ENCODE data around the gene LHPP.

Gene LHPP

GRCh38 chr10:124599588-124600050, 138.0 kb downstream of the LHPP start:
- Histone ChIP-seq H3K4me1 (ENCODE audit: control extremely low read depth in 1 of 4, control insufficient read depth in 4 of 4, insufficient read depth in 4 of 4, low read length in 3 of 4) (peaks cover 0 to 19% (median 7%) of the 10 kb centered on the region in 4 experiments), H3K27me3 (replicated peaks in 2 of 5; ENCODE audit: control insufficient read depth in 4 of 5, insufficient read depth in 5 of 5, low read length in 4 of 5) (no peaks in the 10 kb centered on the region), H3K9me3 (ENCODE audit: control extremely low read depth in 1 of 5, control insufficient read depth in 4 of 5, insufficient read depth in 2 of 5, low read depth in 1 of 5, low read length in 4 of 5) (peaks cover 0 to 5% (median 2%) of the 10 kb centered on the region in 5 experiments), H3K27ac (ENCODE audit: insufficient read depth in 1 of 2, low read depth in 1 of 2, low read length in 2 of 2, poor library complexity in 1 of 2, severe bottlenecking in 2 of 2) (no peak overlapping the region), H3K4me3 (ENCODE audit: control insufficient read depth in 1 of 7, extremely low read depth in 1 of 7, insufficient read depth in 4 of 7, low read depth in 2 of 7, low read length in 6 of 7) (no peak overlapping the region), H3K36me3 (ENCODE audit: control insufficient read depth in 4 of 4, insufficient read depth in 4 of 4, low read length in 3 of 4) (no peaks in the 10 kb centered on the region)
- no peak for DNase-seq
- POLR2A ChIA-PET: no interaction called here
- CTCF ChIA-PET: interaction anchor here (1.3 to 1.4 kb wide), 2 partner anchors 24 to 27 kb away, joined by 3 read pairs; no protein-coding TSS in a partner anchor
- WGBS (ENCODE audit: insufficient coverage): 95% methylated on average over 7 of the region's 7 CpGs

GRCh38 chr10:124600051-124600880, 138.6 kb downstream of the LHPP start:
- peaks cover 0 to 21% (median 11%) of the 10 kb centered on the region in 4 experiments for H3K4me1 ChIP-seq (ENCODE audit: control extremely low read depth in 1 of 4, control insufficient read depth in 4 of 4, insufficient read depth in 4 of 4, low read length in 3 of 4)
- H3K4me3 ChIP-seq (ENCODE audit: control insufficient read depth in 1 of 7, extremely low read depth in 1 of 7, insufficient read depth in 4 of 7, low read depth in 2 of 7, low read length in 6 of 7): no peak overlapping the region
- WGBS (ENCODE audit: insufficient coverage): 92% methylated on average over 17 of the region's 18 CpGs
- peaks cover 0 to 2% (median 1%) of the 10 kb centered on the region in 5 experiments for H3K9me3 ChIP-seq (ENCODE audit: control extremely low read depth in 1 of 5, control insufficient read depth in 4 of 5, insufficient read depth in 2 of 5, low read depth in 1 of 5, low read length in 4 of 5)
- no peak overlapping the region for H3K27ac ChIP-seq (ENCODE audit: insufficient read depth in 1 of 2, low read depth in 1 of 2, low read length in 2 of 2, poor library complexity in 1 of 2, severe bottlenecking in 2 of 2)
- no peaks in the 10 kb centered on the region for H3K27me3 ChIP-seq (replicated peaks in 2 of 5; ENCODE audit: control insufficient read depth in 4 of 5, insufficient read depth in 5 of 5, low read length in 4 of 5)
- CTCF ChIA-PET: interaction anchor here (0.8 to 1.5 kb wide), 5 partner anchors 15 to 70 kb away, joined by 3 read pairs; no protein-coding TSS in a partner anchor
- no peaks in the 10 kb centered on the region for H3K36me3 ChIP-seq (ENCODE audit: control insufficient read depth in 4 of 4, insufficient read depth in 4 of 4, low read length in 3 of 4)
- POLR2A ChIA-PET: no interaction called here
- DNase-seq: no peak

- no peak overlapping the region for H3K27ac ChIP-seq (ENCODE audit: insufficient read depth in 1 of 2, low read depth in 1 of 2, low read length in 2 of 2, poor library complexity in 1 of 2, severe bottlenecking in 2 of 2)
- peak in 1 of 3 donors; percentile 28 for DNase-seq
- H3K9me3 ChIP-seq (ENCODE audit: control extremely low read depth in 1 of 5, control insufficient read depth in 4 of 5, insufficient read depth in 2 of 5, low read depth in 1 of 5, low read length in 4 of 5): no peaks in the 10 kb centered on the region
- ChIA-PET CTCF (interaction anchor here (0.8 to 1.5 kb wide), 3 partner anchors 16 to 70 kb away, joined by 3 read pairs; no protein-coding TSS in a partner anchor), POLR2A (no interaction called here)
- WGBS (ENCODE audit: insufficient coverage): 96% methylated on average over 12 of the region's 12 CpGs
- H3K4me1 ChIP-seq (ENCODE audit: control extremely low read depth in 1 of 4, control insufficient read depth in 4 of 4, insufficient read depth in 4 of 4, low read length in 3 of 4): peaks cover 0 to 24% (median 14%) of the 10 kb centered on the region in 4 experiments
- no peak overlapping the region for H3K4me3 ChIP-seq (ENCODE audit: control insufficient read depth in 1 of 7, extremely low read depth in 1 of 7, insufficient read depth in 4 of 7, low read depth in 2 of 7, low read length in 6 of 7)
- H3K27me3 ChIP-seq (replicated peaks in 2 of 5; ENCODE audit: control insufficient read depth in 4 of 5, insufficient read depth in 5 of 5, low read length in 4 of 5): no peaks in the 10 kb centered on the region
- no peaks in the 10 kb centered on the region for H3K36me3 ChIP-seq (ENCODE audit: control insufficient read depth in 4 of 4, insufficient read depth in 4 of 4, low read length in 3 of 4)
Measured at GRCh38 chr10:124601016-124601415, 139.4 kb downstream of the LHPP start.

- 87% methylated on average over 24 of the region's 29 CpGs for WGBS (ENCODE audit: insufficient coverage)
- Histone ChIP-seq H3K27ac (ENCODE audit: insufficient read depth in 1 of 2, low read depth in 1 of 2, low read length in 2 of 2, poor library complexity in 1 of 2, severe bottlenecking in 2 of 2) (no peak overlapping the region), H3K27me3 (replicated peaks in 2 of 5; ENCODE audit: control insufficient read depth in 4 of 5, insufficient read depth in 5 of 5, low read length in 4 of 5) (no peaks in the 10 kb centered on the region), H3K4me3 (ENCODE audit: control insufficient read depth in 1 of 7, extremely low read depth in 1 of 7, insufficient read depth in 4 of 7, low read depth in 2 of 7, low read length in 6 of 7) (no peak overlapping the region), H3K9me3 (ENCODE audit: control extremely low read depth in 1 of 5, control insufficient read depth in 4 of 5, insufficient read depth in 2 of 5, low read depth in 1 of 5, low read length in 4 of 5) (no peaks in the 10 kb centered on the region), H3K36me3 (ENCODE audit: control insufficient read depth in 4 of 4, insufficient read depth in 4 of 4, low read length in 3 of 4) (no peaks in the 10 kb centered on the region), H3K4me1 (ENCODE audit: control extremely low read depth in 1 of 4, control insufficient read depth in 4 of 4, insufficient read depth in 4 of 4, low read length in 3 of 4) (peaks cover 0 to 25% (median 17%) of the 10 kb centered on the region in 4 experiments)
- ChIA-PET POLR2A (no interaction called here), CTCF (interaction anchor here (0.8 to 1.6 kb wide), 3 partner anchors 9 to 71 kb away, joined by 3 read pairs; no protein-coding TSS in a partner anchor)
- DNase-seq: peak in 2 of 3 donors; percentile 36 to 56
Measured at GRCh38 chr10:124601431-124602120, 140.0 kb downstream of the LHPP start.

GRCh38 chr10:124602121-124602561, 140.5 kb downstream of the LHPP start:
- POLR2A ChIA-PET: no interaction called here
- Histone ChIP-seq H3K4me1 (ENCODE audit: control extremely low read depth in 1 of 4, control insufficient read depth in 4 of 4, insufficient read depth in 4 of 4, low read length in 3 of 4) (peaks cover 0 to 29% (median 20%) of the 10 kb centered on the region in 4 experiments), H3K27me3 (replicated peaks in 2 of 5; ENCODE audit: control insufficient read depth in 4 of 5, insufficient read depth in 5 of 5, low read length in 4 of 5) (no peaks in the 10 kb centered on the region), H3K27ac (ENCODE audit: insufficient read depth in 1 of 2, low read depth in 1 of 2, low read length in 2 of 2, poor library complexity in 1 of 2, severe bottlenecking in 2 of 2) (no peak overlapping the region), H3K36me3 (ENCODE audit: control insufficient read depth in 4 of 4, insufficient read depth in 4 of 4, low read length in 3 of 4) (no peaks in the 10 kb centered on the region), H3K9me3 (ENCODE audit: control extremely low read depth in 1 of 5, control insufficient read depth in 4 of 5, insufficient read depth in 2 of 5, low read depth in 1 of 5, low read length in 4 of 5) (no peaks in the 10 kb centered on the region), H3K4me3 (ENCODE audit: control insufficient read depth in 1 of 7, extremely low read depth in 1 of 7, insufficient read depth in 4 of 7, low read depth in 2 of 7, low read length in 6 of 7) (no peak overlapping the region)
- 90% methylated on average over 12 of the region's 12 CpGs for WGBS (ENCODE audit: insufficient coverage)
- CTCF ChIA-PET: interaction anchor here (1.6 kb wide), 1 partner anchor 9 kb away, joined by 3 read pairs; no protein-coding TSS in a partner anchor
- no peak for DNase-seq

GRCh38 chr10:124602646-124603365, 141.2 kb downstream of the LHPP start:
- ChIA-PET CTCF (interaction anchor here (0.8 to 1.6 kb wide), 3 partner anchors 10 to 61 kb away, joined by 3 to 4 read pairs (median 3); no protein-coding TSS in a partner anchor), POLR2A (no interaction called here)
- H3K36me3 ChIP-seq (ENCODE audit: control insufficient read depth in 4 of 4, insufficient read depth in 4 of 4, low read length in 3 of 4): no peaks in the 10 kb centered on the region
- H3K27me3 ChIP-seq (replicated peaks in 2 of 5; ENCODE audit: control insufficient read depth in 4 of 5, insufficient read depth in 5 of 5, low read length in 4 of 5): no peaks in the 10 kb centered on the region
- H3K27ac ChIP-seq (ENCODE audit: insufficient read depth in 1 of 2, low read depth in 1 of 2, low read length in 2 of 2, poor library complexity in 1 of 2, severe bottlenecking in 2 of 2): no peak overlapping the region
- H3K4me3 ChIP-seq (ENCODE audit: control insufficient read depth in 1 of 7, extremely low read depth in 1 of 7, insufficient read depth in 4 of 7, low read depth in 2 of 7, low read length in 6 of 7): no peak overlapping the region
- 90% methylated on average over 4 of the region's 12 CpGs for WGBS (ENCODE audit: insufficient coverage)
- H3K4me1 ChIP-seq (ENCODE audit: control extremely low read depth in 1 of 4, control insufficient read depth in 4 of 4, insufficient read depth in 4 of 4, low read length in 3 of 4): peaks cover 0 to 30% (median 20%) of the 10 kb centered on the region in 4 experiments
- H3K9me3 ChIP-seq (ENCODE audit: control extremely low read depth in 1 of 5, control insufficient read depth in 4 of 5, insufficient read depth in 2 of 5, low read depth in 1 of 5, low read length in 4 of 5): no peaks in the 10 kb centered on the region
- DNase-seq: no peak
